ENCODE measurements around the gene MAN2C1.

MAN2C1 gene

DNA sequence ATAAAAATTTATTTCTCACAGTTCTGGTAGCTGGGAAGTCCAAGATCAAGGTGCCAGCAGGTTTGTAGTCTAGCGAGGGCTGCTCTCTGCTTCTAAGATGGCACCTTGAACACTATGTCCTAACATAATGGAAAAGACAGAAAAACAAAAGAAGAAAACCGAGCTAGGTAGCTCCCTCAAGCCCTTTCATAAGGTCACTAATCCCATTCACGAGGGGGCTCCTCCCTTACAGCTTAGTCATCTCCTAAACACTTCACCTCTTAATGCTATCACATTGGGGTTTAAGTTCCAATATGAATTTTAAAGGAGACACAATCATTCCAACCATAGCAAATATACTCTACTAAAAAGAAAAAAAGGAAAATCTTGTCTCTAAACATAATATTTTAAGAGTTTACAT is 62.2 kb downstream of the MAN2C1 start:
- H3K4me3 ChIP-seq (ENCODE audit: low read depth, low read length) = no peak overlapping the region
- DNase-seq (ENCODE audit: low read depth) = no peak
- TF ChIP-seq, protein P1, sequence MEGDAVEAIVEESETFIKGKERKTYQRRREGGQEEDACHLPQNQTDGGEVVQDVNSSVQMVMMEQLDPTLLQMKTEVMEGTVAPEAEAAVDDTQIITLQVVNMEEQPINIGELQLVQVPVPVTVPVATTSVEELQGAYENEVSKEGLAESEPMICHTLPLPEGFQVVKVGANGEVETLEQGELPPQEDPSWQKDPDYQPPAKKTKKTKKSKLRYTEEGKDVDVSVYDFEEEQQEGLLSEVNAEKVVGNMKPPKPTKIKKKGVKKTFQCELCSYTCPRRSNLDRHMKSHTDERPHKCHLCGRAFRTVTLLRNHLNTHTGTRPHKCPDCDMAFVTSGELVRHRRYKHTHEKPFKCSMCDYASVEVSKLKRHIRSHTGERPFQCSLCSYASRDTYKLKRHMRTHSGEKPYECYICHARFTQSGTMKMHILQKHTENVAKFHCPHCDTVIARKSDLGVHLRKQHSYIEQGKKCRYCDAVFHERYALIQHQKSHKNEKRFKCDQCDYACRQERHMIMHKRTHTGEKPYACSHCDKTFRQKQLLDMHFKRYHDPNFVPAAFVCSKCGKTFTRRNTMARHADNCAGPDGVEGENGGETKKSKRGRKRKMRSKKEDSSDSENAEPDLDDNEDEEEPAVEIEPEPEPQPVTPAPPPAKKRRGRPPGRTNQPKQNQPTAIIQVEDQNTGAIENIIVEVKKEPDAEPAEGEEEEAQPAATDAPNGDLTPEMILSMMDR (IDR thresholded peaks at IDR 0.05; ENCODE audit: low read depth, low read length, missing control alignments) = no peak

All from GM12864 (cell line).